AML-193 (cell line): ENCODE measurements around the gene SLC25A42.
A peak's percentile ranks its signal among the peaks of the same experiment; 100 is the strongest.
"Not testable (repeated sequence)": the region's sequence is repeated elsewhere in the genome, so short reads cannot be mapped to it uniquely, and the experiment has no call there.

Experiments
- DNase-seq, 2 experiments: peaks; one replicate each; lab custom pipeline; 2025; lab: John Stamatoyannopoulos, UW

SLC25A42 gene

GRCh38 chr19:19063183-19064097 is at the start of gene SLC25A42:
TSS of gene SLC25A42 (plus strand) at chr19:19063994. CDS start at chr19:19096125, 32,131 bp downstream.
- DNase-seq, result peak; percentile 96 to 98

- no peak for DNase-seq
These were observed 42.7 kb upstream of the SLC25A42 start for GRCh38 chr19:19021115-19021514.

GRCh38 chr19:19022380-19022961 is 41.3 kb upstream of the SLC25A42 start:
- DNase-seq, result no peak

- not testable (repeated sequence) for DNase-seq
These were observed 40.4 kb upstream of the SLC25A42 start for GRCh38 chr19:19023376-19023775.

GRCh38 chr19:19025861-19026260 is 37.9 kb upstream of the SLC25A42 start:
- no peak for DNase-seq

GRCh38 chr19:19026299-19026971 is 37.4 kb upstream of the SLC25A42 start:
- DNase-seq, result no peak

- DNase-seq, result no peak
These were observed 36.6 kb upstream of the SLC25A42 start for GRCh38 chr19:19027228-19027627.

GRCh38 chr19:19028526-19028925 is 35.3 kb upstream of the SLC25A42 start:
- DNase-seq, result no peak

GRCh38 chr19:19031891-19032290 is 31.9 kb upstream of the SLC25A42 start:
- no peak for DNase-seq

GRCh38 chr19:19032420-19033175 is 31.2 kb upstream of the SLC25A42 start:
- peak; percentile 89 to 90 for DNase-seq

- no peak for DNase-seq
These were observed 30.7 kb upstream of the SLC25A42 start for GRCh38 chr19:19033176-19033425.

- peak; percentile 78 to 84 for DNase-seq
These were observed 30.2 kb upstream of the SLC25A42 start, which contains the start of the genes ARMC6 and SUGP2 for GRCh38 chr19:19033426-19034203. TSS of gene ARMC6 (plus strand) at chr19:19033603. CDS start at chr19:19034210, 607 bp downstream. TSS of gene SUGP2 (minus strand) at chr19:19033517. CDS start at chr19:19031071, 2,446 bp downstream.

GRCh38 chr19:19034204-19034624 is 29.6 kb upstream of the SLC25A42 start:
- peak; percentile 77 to 81 for DNase-seq

- no peak for DNase-seq
These were observed 23.9 kb upstream of the SLC25A42 start for GRCh38 chr19:19039901-19040300.

- DNase-seq, result no peak
These were observed 23.4 kb upstream of the SLC25A42 start for GRCh38 chr19:19040417-19040816.

GRCh38 chr19:19042732-19043280 is 21.0 kb upstream of the SLC25A42 start:
- no peak for DNase-seq

- DNase-seq, result no peak
These were observed 20.3 kb upstream of the SLC25A42 start for GRCh38 chr19:19043481-19043880.

GRCh38 chr19:19043881-19044280 is 19.9 kb upstream of the SLC25A42 start:
- DNase-seq, result no peak

GRCh38 chr19:19049406-19049805 is 14.4 kb upstream of the SLC25A42 start:
- DNase-seq, result peak; percentile 52 to 58

- no peak for DNase-seq
These were observed 13.7 kb upstream of the SLC25A42 start for GRCh38 chr19:19050104-19050503.

GRCh38 chr19:19050731-19051130 is 13.1 kb upstream of the SLC25A42 start:
- no peak for DNase-seq
